ENCODE results near the gene PRKCE. TPM values are rescaled to one million over a fixed set of nuclear protein-coding genes. Genes with fewer than 3 reads are reported as not detected.

PRKCE gene
- total and polyA plus RNA-seq, 2 experiments from 2014 or later: 9.6 to 11.9 TPM

- no peak overlapping the region for H2AFZ ChIP-seq
- H3K9me3 ChIP-seq (ENCODE audit: low read depth): no peaks in the 10 kb centered on the region
- H3K4me2 ChIP-seq: no peak overlapping the region
- no peak for TF ChIP-seq CTCF (IDR thresholded peaks at IDR 0.05; ENCODE audit: poor library complexity)
- TF ChIP-seq EZH2 (IDR thresholded peaks at IDR 0.05; ENCODE audit: borderline replicate concordance): no peak
- no peak for TF ChIP-seq EZH2phosphoT487 (IDR thresholded peaks at IDR 0.05; ENCODE audit: low read depth, severe bottlenecking, unreplicated experiment)
- no peak overlapping the region for H3K4me3 ChIP-seq
- WGBS (ENCODE audit: low lambda C conversion rate, missing lambda C conversion rate): 94% methylated on average over 1 of the region's 1 CpG
- no peak for DNase-seq (ENCODE audit: low spot score)
- no peaks in the 10 kb centered on the region for H3K9me2 ChIP-seq (replicated peaks; ENCODE audit: insufficient read depth)
- no peaks in the 10 kb centered on the region for H3K27me3 ChIP-seq
- H3K36me3 ChIP-seq (replicated peaks; ENCODE audit: insufficient read depth, low read depth): no peaks in the 10 kb centered on the region
- peaks cover 13% of the 10 kb centered on the region for H3K4me1 ChIP-seq (ENCODE audit: insufficient read depth)
- H3K79me2 ChIP-seq: peaks cover 5% of the 10 kb centered on the region
- no peaks in the 10 kb centered on the region for H4K20me1 ChIP-seq (ENCODE audit: insufficient read depth, poor library complexity, severe bottlenecking)
- H3K27ac ChIP-seq: no peak overlapping the region
Observed at GRCh38 chr2:45750484-45750883, 99.0 kb downstream of the PRKCE start.

- no peak for DNase-seq (ENCODE audit: low spot score)
- TF ChIP-seq CTCF (IDR thresholded peaks at IDR 0.05; ENCODE audit: poor library complexity) (no peak), EZH2 (IDR thresholded peaks at IDR 0.05; ENCODE audit: borderline replicate concordance) (no peak)
- no peak overlapping the region for H3K4me2 ChIP-seq
- no peaks in the 10 kb centered on the region for H3K9me3 ChIP-seq (ENCODE audit: low read depth)
- 92% methylated on average over 4 of the region's 4 CpGs for whole genome bisulfite sequencing (ENCODE audit: low lambda C conversion rate, missing lambda C conversion rate)
- no peak overlapping the region for H3K27ac ChIP-seq
- no peaks in the 10 kb centered on the region for H4K20me1 ChIP-seq (ENCODE audit: insufficient read depth, poor library complexity, severe bottlenecking)
- H3K27me3 ChIP-seq: no peaks in the 10 kb centered on the region
- H3K36me3 ChIP-seq (replicated peaks; ENCODE audit: insufficient read depth, low read depth): no peaks in the 10 kb centered on the region
- H3K9me2 ChIP-seq (replicated peaks; ENCODE audit: insufficient read depth): no peaks in the 10 kb centered on the region
- no peak overlapping the region for H2AFZ ChIP-seq
- no peak overlapping the region for H3K4me3 ChIP-seq
- H3K79me2 ChIP-seq: peaks cover 2% of the 10 kb centered on the region
- peaks cover 13% of the 10 kb centered on the region for H3K4me1 ChIP-seq (ENCODE audit: insufficient read depth)
Observed at GRCh38 chr2:45753381-45753780, 101.9 kb downstream of the PRKCE start.

- Histone ChIP-seq H4K20me1 (ENCODE audit: insufficient read depth, poor library complexity, severe bottlenecking) (no peaks in the 10 kb centered on the region), H3K9me2 (replicated peaks; ENCODE audit: insufficient read depth) (no peaks in the 10 kb centered on the region), H3K27ac (peak overlapping the region; percentile 9), H3K79me2 (peaks cover 5% of the 10 kb centered on the region), H3K9me3 (ENCODE audit: low read depth) (no peaks in the 10 kb centered on the region), H3K27me3 (no peaks in the 10 kb centered on the region), H3K4me1 (ENCODE audit: insufficient read depth) (peaks cover 18% of the 10 kb centered on the region), H3K4me2 (peak overlapping the region; percentile 31), H3K36me3 (replicated peaks; ENCODE audit: insufficient read depth, low read depth) (no peaks in the 10 kb centered on the region), H2AFZ (no peak overlapping the region), H3K4me3 (no peak overlapping the region)
- TF ChIP-seq CTCF (IDR thresholded peaks at IDR 0.05; ENCODE audit: poor library complexity): no peak
- no peak for TF ChIP-seq EZH2 (IDR thresholded peaks at IDR 0.05; ENCODE audit: borderline replicate concordance)
- no peak for TF ChIP-seq EZH2phosphoT487 (IDR thresholded peaks at IDR 0.05; ENCODE audit: low read depth, severe bottlenecking, unreplicated experiment)
- no peak for DNase-seq (ENCODE audit: low spot score)
- WGBS (ENCODE audit: low lambda C conversion rate, missing lambda C conversion rate): 78% methylated on average over 12 of the region's 12 CpGs
Observed at GRCh38 chr2:45754131-45755010, 102.9 kb downstream of the PRKCE start.
